GM12801 (cell line): ENCODE results near the gene CFAP157.

Experiments used
- TF ChIP-seq, protein P1 (sequence below): IDR thresholded peaks from one replicate; pipeline ENCODE4 v1.5.1; 2011; ENCODE audit warnings: control low read depth; ENCODE audit not compliant: insufficient read length; ENCODE audit errors: extremely low read depth

The CFAP157 gene

GRCh38 chr9:127741831-127742434, 35.1 kb downstream of the CFAP157 start:
- TF ChIP-seq, protein P1, sequence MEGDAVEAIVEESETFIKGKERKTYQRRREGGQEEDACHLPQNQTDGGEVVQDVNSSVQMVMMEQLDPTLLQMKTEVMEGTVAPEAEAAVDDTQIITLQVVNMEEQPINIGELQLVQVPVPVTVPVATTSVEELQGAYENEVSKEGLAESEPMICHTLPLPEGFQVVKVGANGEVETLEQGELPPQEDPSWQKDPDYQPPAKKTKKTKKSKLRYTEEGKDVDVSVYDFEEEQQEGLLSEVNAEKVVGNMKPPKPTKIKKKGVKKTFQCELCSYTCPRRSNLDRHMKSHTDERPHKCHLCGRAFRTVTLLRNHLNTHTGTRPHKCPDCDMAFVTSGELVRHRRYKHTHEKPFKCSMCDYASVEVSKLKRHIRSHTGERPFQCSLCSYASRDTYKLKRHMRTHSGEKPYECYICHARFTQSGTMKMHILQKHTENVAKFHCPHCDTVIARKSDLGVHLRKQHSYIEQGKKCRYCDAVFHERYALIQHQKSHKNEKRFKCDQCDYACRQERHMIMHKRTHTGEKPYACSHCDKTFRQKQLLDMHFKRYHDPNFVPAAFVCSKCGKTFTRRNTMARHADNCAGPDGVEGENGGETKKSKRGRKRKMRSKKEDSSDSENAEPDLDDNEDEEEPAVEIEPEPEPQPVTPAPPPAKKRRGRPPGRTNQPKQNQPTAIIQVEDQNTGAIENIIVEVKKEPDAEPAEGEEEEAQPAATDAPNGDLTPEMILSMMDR, result no peak

DNA sequence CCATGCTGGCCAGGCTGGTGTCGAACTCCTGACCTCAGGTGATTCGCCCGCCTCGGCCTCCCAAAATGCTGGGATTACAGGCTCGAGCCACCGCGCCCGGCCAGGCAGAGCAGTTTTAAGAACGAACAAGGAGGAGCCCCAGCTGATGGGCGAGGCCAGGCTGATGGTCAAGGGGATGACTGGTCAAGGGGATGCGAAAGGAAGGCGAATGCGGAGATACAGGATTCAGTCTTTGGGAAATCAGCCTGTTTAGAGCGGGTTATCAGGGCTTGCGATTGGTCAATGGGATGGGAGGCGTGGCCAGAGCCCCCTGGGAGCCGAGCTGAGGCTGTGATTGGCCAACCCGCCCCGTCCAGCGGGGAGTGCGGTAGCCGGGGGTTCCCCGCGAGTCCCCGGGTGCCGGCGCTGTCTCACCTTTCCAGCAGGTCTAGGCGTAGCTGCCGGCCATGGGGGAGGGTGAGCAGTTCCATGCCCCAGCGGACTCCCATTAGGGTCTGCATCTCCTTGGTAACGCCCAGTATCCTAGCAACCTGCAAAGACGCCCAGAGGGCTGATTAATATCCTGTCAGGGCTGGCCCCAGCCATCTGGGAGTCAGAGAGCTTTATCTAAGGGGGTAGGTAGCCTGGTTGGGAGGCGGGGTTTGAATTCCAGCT, 35.8 kb downstream of the CFAP157 start:
- TF ChIP-seq, protein P1, result no peak

GRCh38 chr9:127744398-127745110, 37.8 kb downstream of the CFAP157 start:
- TF ChIP-seq, protein P1, result no peak

GRCh38 chr9:127746959-127747569, 40.3 kb downstream of the CFAP157 start:
- TF ChIP-seq, protein P1, result no peak

GRCh38 chr9:127749090-127749787, 42.5 kb downstream of the CFAP157 start:
- TF ChIP-seq, protein P1, result no peak

- TF ChIP-seq, protein P1, result no peak
Observed at GRCh38 chr9:127751269-127752054, 44.7 kb downstream of the CFAP157 start.
